Ovary (tissue), 9 donors: ENCODE data around the gene SLC1A3. TPM values are rescaled to one million over a fixed set of nuclear protein-coding genes. Genes with fewer than 3 reads are reported as not detected.

Source experiments
- DNase-seq, 5 donors: peaks; one replicate each; pipeline ENCODE4 v3.0.0-alpha.2; 2019 to 2020
- H3K27ac ChIP-seq, 2 donors: fragments of 200-600 bp; one replicate each; pipeline versions ENCODE4 v1.5.1 to v1.8.0; 2019 to 2022
- H3K27me3 ChIP-seq: fragments of 200-600 bp; one replicate; pipeline ENCODE4 v1.8.0; 2022
- H3K36me3 ChIP-seq: fragments of 200-600 bp; sonication (generic); one replicate; pipeline ENCODE4 v1.5.1; 2019
- H3K4me1 ChIP-seq: one replicate; pipeline ENCODE4 v1.8.1; 2013; ENCODE audit warnings: mild to moderate bottlenecking, moderate library complexity; ENCODE audit not compliant: insufficient read depth
- H3K4me3 ChIP-seq: fragments of 200-600 bp; sonication (generic); one replicate; pipeline ENCODE4 v1.5.1; 2017
- H3K9me3 ChIP-seq, 2 donors: fragments of 200-600 bp in 1 of 2; sonication (generic) in 1 of 2; one replicate each; pipeline versions ENCODE4 v1.5.1 to v1.8.1; 2013 to 2019; ENCODE audit warnings: mild to moderate bottlenecking in 1 of 2, moderate library complexity in 1 of 2
- EP300 ChIP-seq: sonication (generic); formaldehyde crosslinking; IDR thresholded peaks from one replicate; pipeline ENCODE4 v1.6.1; 2017; ENCODE audit warnings: antibody characterized with exemption
- intact Hi-C, 4 donors: fragments of 100-400 bp; cut with DNase I; formaldehyde crosslinking; loops; one replicate each; pipeline versions ENCODE4 v1.11.0 to v1.15.1; 2022 to 2023
- polyA plus RNA-seq, 2 donors: library from polyadenylated mRNA; stranded (reverse); fragments of 200-250 nt in 1 of 2; fragments of 350-450 nt in 1 of 2; fragmentation: Illumina TruSeq in 1 of 2; extraction: RNeasy Lipid Tissue Mini Kit (QIAGEN cat#74804) in 1 of 2; gene quantifications; one replicate each; pipeline ENCODE4 v1.2.3, GENCODE V29; 2013 to 2014
- small RNA-seq: library from RNA; depleted of rRNA; stranded (forward); fragments of <200 nt; gene quantifications from one replicate; pipeline ENCODE3, GENCODE V24; 2016
- total RNA-seq, 7 donors: library from RNA; depleted of rRNA in 2 of 7; stranded (reverse); fragments of >200 nt in 2 of 7; fragmentation: NEBNext Ultra II Directional in 3 of 7; extraction: Animal tissue kit (Norgen Biotek cat#: 25700) in 3 of 7; gene quantifications; one replicate each; pipeline versions ENCODE4 v1.1.0 to v1.2.4, GENCODE V29; 2016 to 2023
- donor health status: DM: no; HTN: no; CAD: no; lungs with moderate emphysema.
- donor health status: DM: no; HTN: no; CAD: no.
- donor health status: Bipolar disorder and iron deficiency.
- donor health status: DM: yes; HTN: yes; CAD: no.
- donor health status: DM: no; HTN: no; CAD: no.
- donor health status: DM: yes; HTN: yes; CAD: no.

The SLC1A3 gene
- total and polyA plus RNA-seq, 9 donors = 5.2 to 72.3 (median 36.7) TPM

- no peaks in the 10 kb centered on the region for H3K36me3 ChIP-seq
- H3K4me1 ChIP-seq = no peaks in the 10 kb centered on the region
- no peak overlapping the region for H3K4me3 ChIP-seq
- intact Hi-C loops = loop anchor here in 2 of 4 donors (5.0 to 10.0 kb wide), 2 partner anchors 266 to 269 kb away; no protein-coding TSS in a partner anchor
- no peak for TF ChIP-seq EP300
- no peak for DNase-seq
- H3K27ac ChIP-seq = no peak overlapping the region
- no peaks in the 10 kb centered on the region for H3K27me3 ChIP-seq
- H3K9me3 ChIP-seq = no peaks in the 10 kb centered on the region
These were observed 129.5 kb downstream of the SLC1A3 start for GRCh38 chr5:36735891-36736290.

Small RNA genes lying within 50 kb of the gene (small RNA-seq; reads per million reads assigned to genes)
- gene AC010631.1 = not detected
